Bone marrow (tissue), 2 donors: ENCODE measurements around the gene NEMF.
"Not testable (repeated sequence)": the region's sequence is repeated elsewhere in the genome, so short reads cannot be mapped to it uniquely, and the experiment has no call there.

ENCODE experiments used
- DNase-seq, 2 donors: peaks; one replicate each; lab custom pipeline; 2025; lab: John Stamatoyannopoulos, UW

NEMF gene

GRCh38 chr14:49754570-49755097 is 98.0 kb downstream of the NEMF start:
- no peak for DNase-seq

- DNase-seq: not testable (repeated sequence)
Observed at GRCh38 chr14:49746476-49746875, 106.1 kb downstream of the NEMF start.

- no peak for DNase-seq
Observed at GRCh38 chr14:49745191-49745590, 107.4 kb downstream of the NEMF start.

GRCh38 chr14:49735669-49736068 is 116.9 kb downstream of the NEMF start:
- not testable (repeated sequence) for DNase-seq

GRCh38 chr14:49733836-49734235 is 118.8 kb downstream of the NEMF start:
- DNase-seq: peak in 1 of 2 donors; percentile 10

GRCh38 chr14:49732896-49733295 is 119.7 kb downstream of the NEMF start:
- no peak for DNase-seq
